Skin epidermis (tissue), 12 donors: ENCODE results near the gene USP6NL.
A peak's percentile ranks its signal among the peaks of the same experiment; 100 is the strongest.

Experiments used
- H3K27ac ChIP-seq, 21 experiments: fragments of 200-600 bp; sonication (generic) in 11 of 21; one replicate each; pipeline ENCODE4 v1.5.0; 2020; ENCODE audit warnings: mild to moderate bottlenecking in 3 of 21, inconsistent platforms in 2 of 21, moderate library complexity in 2 of 21
- H3K4me3 ChIP-seq, 7 experiments: fragments of 200-600 bp; sonication (generic) in 2 of 7; one replicate each; pipeline ENCODE4 v1.5.0; 2020; ENCODE audit warnings: inconsistent platforms in 2 of 7, mild to moderate bottlenecking in 2 of 7, moderate library complexity in 1 of 7

Gene USP6NL

DNA sequence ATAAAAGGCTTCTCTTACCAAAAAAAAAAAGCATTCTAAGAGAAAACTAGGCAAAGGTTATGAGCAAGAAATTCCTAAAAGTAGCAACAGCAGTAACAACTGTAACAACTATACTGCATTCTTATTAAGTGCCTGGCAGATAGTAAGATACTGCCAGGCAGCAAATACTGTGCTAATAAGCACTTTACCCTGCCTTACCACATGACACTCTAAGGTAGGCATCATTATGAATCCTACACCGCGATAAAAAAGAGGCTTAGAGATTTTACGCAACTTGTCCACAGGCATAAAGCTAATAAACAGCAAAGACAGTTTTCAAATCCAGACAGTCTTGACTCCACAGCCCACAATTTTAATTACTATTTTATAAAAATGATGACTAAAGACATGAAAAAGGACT is 83.2 kb downstream of the USP6NL start:
- peak overlapping the region in 2 of 21 experiments; percentile 9 to 15 for H3K27ac ChIP-seq

DNA sequence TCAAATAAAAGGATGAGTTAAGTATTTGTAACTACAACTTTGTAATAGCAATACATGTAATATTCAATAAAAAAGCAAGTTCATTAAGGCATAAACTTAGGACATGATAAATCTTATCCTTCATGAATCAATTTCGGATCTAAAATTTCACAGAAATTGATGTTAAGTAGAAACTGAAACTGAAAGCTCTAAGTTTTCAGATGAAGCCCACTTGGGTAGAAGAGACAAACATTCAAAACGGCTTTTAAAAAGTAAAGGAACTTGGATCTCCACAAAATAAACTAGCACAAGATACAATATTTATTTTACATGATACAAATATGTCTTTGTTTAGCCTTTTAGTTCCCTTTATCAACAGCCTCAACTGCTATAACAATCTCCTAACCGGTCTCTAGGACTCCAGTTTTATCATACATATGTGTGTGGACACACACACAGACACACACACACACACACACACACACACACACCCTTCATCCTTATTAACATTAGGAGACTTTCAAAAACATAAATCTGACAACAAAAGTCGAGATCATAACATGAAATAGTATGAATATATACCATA is 83.7 kb downstream of the USP6NL start:
- Histone ChIP-seq H3K27ac (peak overlapping the region in 1 of 21 experiments; percentile 15), H3K4me3 (no peak overlapping the region)

More for the DNA sequence above, 83.2 kb downstream of the USP6NL start:
- H3K4me3 ChIP-seq = no peak overlapping the region

DNA sequence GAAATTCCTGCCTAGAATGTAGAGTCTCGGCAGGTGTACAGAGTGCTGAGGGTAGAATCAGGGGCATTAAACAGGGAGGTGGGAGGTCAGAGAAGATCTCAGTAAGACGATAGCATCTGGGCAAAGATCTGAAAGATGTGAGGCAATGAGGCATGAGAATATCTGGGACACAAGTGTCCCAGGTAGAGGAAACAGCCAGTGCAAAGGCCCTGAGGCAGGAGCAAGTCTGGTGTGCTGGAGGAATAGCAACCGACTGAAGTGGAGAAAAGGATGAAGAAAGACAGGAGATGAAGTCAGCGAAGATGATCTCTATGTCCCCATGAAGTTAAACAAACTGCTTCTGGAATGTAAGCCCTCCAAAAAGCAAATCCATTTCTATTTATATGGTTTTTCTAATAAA is 84.4 kb downstream of the USP6NL start:
- peak overlapping the region in 1 of 21 experiments; percentile 15 for H3K27ac ChIP-seq
- no peak overlapping the region for H3K4me3 ChIP-seq

DNA sequence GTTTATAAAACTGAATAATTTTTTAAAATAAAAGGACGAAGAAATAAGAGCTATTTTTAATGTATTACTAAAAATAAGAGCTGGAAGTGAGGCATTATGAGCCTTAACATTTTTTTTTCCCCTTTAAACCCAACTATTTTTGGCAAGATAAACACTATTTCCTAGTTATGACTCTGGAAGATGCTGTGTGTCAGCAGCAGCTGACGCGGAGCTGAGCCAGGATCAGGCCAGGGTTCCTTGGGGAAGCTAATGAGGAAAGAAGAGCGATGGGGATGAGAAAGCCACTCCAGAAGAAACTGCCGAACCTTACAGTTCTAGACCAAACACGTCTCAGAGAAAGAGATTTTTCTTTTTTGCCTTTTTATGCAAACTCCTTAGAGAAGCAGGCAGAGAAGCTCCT is 85.9 kb downstream of the USP6NL start:
- Histone ChIP-seq H3K27ac (no peak overlapping the region), H3K4me3 (no peak overlapping the region)

DNA sequence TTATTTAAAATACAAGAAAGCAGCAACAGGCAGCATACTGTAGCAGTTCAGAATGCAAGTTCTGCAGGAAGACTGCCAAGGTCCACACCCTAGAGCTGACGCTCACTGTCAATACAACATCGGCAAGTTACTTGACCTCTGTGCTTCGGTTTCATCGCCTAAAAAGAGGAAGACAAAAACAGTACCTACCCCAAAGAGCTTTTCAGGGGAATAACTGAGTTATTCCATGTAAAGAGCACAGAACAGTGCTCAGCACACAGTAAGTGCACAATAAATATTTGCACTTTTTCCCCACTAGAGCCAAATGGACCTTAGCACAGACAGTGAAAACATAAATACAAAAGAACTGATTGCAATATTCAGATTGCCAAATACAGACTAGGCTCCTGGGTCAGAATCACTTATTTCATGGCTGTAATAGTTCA is 88.6 kb downstream of the USP6NL start:
- Histone ChIP-seq H3K27ac (no peak overlapping the region), H3K4me3 (no peak overlapping the region)

DNA sequence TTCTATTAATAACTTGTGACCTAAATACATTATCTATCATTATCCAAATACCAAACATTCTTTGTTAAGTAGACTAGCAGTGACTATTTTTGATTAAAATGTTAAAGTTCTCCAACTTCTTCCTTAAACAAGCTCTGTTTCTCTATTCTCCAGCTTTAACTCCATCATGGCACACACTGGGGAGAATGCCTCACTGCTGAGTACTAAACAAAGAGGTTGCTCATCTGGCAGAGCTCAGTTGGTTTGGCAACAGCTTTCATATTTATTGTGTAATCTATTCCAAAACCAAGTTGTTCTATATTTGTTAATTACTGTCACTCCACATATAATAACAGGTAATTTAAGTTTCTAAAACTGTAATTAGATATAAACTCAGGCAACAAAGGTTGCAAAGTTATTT is 89.6 kb downstream of the USP6NL start:
- Histone ChIP-seq H3K27ac (no peak overlapping the region), H3K4me3 (no peak overlapping the region)

DNA sequence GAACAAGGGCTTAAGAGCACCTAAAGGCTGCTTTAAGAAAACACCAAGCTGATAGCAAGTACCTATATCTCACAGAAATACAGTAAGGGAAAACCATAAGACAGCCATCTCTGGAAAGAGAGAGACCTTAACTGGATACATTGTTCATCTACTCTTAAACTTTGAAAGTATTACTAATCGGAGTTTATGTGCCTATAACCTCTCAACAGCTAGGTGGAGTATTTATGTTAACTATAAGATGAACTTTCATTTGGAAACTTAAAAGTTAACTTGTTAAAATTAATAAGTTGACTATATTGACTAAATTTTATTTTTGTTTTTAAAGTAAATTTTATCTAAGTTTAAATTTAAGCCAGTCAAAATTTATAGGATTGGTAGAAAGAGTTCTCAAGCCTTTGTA is 90.6 kb downstream of the USP6NL start:
- Histone ChIP-seq H3K4me3 (no peak overlapping the region), H3K27ac (no peak overlapping the region)

DNA sequence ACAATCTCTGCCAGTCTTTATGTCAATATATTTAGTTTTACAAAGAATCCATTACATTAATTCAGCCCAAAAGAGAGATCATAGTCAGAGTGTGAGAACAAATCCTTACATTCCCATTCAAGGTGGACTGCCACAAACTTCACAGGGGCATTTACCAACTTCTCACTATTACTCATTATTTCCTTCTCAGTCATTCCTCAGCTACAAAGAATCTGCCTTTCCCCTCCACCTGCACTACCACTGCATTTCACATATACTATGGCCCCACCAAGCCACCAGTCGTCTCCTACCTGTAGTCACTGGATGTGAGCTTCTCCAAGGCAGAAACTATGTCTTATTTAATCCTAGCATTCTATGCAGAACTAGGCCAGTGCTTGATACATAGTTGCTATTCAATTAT is 94.3 kb downstream of the USP6NL start:
- Histone ChIP-seq H3K4me3 (no peak overlapping the region), H3K27ac (no peak overlapping the region)

DNA sequence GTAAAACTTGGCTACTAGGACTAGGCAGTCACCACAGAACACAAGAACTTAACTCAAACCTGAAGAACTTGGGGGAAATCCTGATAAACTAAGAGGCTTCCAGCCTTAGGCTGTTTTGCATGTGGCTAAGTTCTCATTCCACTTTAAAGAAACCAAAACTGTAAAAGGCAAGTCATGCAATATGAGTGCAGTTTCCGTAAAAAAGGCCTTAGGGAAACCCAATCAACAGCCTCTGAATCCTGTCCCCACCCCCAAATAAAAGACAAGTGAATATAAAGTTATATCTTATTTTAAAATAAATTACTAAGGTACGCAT is 95.1 kb downstream of the USP6NL start:
- Histone ChIP-seq H3K27ac (no peak overlapping the region), H3K4me3 (no peak overlapping the region)

DNA sequence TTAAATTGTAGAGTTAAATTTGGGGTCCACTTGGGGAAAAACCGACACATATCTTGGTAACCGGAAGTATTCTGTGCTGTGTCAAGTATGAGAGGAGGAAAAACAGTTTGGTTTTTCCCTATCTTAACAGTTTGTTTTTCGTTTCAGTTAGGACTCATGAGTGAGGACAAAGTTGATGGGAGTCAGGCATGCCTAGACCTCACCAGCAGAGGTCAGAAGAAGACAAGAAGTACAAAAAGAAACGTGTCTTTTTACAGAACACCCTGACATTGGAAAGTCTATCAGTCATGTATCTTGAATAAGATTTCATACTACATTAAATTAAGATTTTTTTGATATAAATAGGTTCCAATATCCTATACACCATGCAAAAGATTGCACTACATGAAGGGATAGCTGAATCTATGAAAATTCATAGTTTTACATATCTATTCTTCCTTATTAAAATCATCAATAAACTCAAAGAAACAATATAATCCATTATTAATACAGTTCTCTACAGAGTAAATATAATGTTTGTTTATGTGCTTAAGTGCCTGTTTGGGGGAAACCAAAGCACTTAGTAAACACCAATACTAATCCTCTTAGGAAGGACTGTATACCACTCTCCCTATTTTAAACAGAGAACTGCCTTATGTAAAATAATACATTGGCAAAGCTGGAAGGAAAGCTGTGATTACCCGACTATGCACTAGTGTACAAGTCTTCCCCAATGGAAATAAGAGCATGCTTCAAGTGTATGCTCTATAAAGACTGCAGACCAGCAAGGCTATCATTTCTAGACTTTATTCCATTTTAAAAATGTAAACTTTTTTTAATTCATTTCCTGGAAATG is 95.6 kb downstream of the USP6NL start:
- H3K27ac ChIP-seq = no peak overlapping the region
- no peak overlapping the region for H3K4me3 ChIP-seq

DNA sequence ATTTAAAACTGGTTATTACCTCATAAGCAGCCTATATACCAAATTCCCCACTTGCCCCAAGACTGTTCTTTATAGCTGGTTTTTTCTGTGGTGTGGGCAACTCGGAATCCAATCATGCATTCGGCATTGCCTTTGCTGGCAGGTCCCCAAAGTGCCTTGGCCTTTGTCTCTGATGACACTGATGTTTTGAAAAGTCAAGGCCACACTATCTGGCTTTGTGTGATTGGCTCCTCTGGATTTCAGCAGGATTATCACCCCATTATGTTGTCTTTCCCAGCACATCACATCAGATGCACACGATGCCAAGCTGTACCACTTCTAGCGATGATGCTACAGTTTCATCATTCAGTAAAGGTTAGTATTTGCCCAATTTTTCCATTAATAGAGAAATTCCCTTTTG is 97.7 kb downstream of the USP6NL start:
- H3K4me3 ChIP-seq = no peak overlapping the region
- no peak overlapping the region for H3K27ac ChIP-seq

DNA sequence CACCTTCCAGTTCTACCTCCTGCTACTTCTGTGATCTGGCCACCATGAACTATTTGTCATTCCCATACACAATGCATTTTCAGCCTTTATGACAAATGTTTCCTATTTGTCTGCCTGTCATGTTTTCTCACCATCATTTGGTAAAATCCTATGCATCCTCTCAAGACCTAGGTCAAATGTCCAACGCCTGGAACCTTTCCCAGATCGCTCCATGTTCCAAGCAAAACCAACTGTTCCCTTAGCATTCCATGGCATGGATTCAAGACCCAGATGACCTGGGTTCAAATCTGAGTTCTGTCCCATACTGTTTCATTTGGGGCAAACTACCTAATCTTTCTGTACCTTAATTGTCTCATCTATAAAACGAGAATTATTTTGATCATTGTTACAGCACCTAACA is 98.9 kb downstream of the USP6NL start:
- H3K4me3 ChIP-seq = no peak overlapping the region
- no peak overlapping the region for H3K27ac ChIP-seq

DNA sequence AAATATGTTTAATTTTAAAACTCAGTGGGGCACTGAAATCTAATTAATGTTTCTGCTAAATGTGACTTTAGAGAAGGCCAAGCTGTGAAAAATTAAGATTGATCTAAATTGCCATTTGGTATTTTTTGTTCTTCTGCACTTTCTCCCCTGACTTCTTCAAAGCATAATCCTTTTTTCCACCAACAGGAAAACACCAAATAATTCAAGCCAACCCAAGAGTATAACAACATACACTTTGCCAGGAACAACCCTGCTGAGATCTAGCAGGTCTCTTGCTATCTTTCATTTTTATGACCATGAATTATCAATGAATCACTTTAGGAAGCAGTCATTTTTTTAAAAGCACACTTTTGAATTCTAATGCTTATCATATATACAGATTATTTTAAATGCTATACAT is 100.1 kb downstream of the USP6NL start:
- Histone ChIP-seq H3K4me3 (no peak overlapping the region), H3K27ac (no peak overlapping the region)

DNA sequence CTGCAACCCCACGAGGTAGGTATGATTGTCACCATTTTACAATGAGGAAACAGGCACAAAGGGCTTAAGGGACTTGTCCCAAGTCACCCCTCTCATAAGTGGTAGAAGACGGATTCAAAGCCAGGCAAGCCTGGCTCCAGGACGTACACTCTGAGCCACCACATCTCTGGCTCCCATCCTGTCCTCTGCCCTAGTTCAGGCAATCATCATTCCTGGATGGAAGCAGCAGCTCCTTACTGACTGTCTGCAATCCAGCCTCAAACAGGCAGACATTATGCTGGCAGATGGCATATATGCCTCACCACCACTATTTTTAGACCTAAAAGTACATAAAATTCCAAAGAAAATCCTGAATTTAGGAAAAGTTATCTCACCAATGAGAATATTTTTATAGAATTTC is 100.7 kb downstream of the USP6NL start:
- H3K27ac ChIP-seq = no peak overlapping the region
- H3K4me3 ChIP-seq = no peak overlapping the region

DNA sequence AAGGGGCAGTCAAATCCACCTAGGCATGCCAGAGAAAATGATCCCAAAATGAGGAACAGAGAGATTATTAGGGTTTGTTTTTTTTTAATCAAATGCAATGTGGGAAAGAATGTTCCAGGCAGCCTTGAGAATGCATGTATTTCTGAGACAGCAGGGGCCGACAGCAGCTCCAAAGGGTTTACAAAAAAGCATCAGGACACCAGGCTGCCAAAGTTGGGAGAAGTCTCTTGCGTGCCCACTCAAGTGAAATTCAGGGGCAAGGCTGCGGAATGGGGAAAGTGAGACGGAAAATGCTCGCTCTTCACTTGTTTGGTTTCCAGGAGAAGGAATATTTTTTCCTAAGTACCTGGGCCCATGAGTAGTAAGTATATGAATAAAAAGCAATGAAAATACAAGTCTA is 101.2 kb downstream of the USP6NL start:
- Histone ChIP-seq H3K27ac (no peak overlapping the region), H3K4me3 (no peak overlapping the region)

DNA sequence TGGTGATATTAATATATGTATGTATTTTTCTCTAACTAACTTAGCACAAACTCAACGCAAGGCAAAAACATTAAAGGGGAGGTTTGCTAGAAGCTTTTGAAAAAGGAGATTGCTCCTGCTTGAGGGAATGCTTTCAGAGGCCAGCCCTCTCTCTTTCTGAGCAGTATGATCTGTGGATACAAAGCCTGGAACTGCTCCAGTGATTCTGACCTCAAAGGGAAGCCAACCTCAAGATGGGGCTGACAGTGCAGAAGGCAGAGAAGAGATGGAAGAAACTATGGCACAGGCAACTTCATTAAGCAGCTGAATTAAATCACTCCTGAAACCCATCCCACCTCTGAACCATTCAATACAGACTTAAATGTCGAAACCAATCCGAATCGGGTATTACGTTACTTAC is 102.4 kb downstream of the USP6NL start:
- Histone ChIP-seq H3K27ac (no peak overlapping the region), H3K4me3 (no peak overlapping the region)

DNA sequence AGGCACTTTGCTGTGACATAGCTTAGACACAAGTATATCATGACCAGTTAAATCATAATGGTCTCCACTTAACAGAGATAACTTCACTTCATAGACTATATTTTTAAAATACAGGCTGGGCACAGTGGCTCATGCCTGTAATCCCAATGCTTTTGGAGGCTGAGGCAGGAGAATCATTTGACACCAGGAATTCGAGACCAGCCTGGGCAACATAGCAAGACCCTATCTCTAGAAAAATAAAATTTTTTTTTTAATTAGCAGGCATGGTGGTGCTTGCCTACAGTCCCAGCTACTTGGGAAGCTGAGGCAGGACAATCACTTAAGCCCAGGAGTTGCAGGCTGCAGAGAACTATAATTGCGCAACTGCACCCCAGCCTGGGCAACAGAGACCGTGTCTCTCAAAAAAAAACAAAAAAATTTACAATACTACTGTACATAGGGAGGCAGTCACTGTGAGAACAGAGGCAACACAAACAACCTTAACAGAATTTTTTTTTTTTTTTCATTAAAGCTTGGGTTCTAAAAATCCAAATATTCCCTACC is 105.1 kb downstream of the USP6NL start:
- H3K27ac ChIP-seq = no peak overlapping the region
- no peak overlapping the region for H3K4me3 ChIP-seq

DNA sequence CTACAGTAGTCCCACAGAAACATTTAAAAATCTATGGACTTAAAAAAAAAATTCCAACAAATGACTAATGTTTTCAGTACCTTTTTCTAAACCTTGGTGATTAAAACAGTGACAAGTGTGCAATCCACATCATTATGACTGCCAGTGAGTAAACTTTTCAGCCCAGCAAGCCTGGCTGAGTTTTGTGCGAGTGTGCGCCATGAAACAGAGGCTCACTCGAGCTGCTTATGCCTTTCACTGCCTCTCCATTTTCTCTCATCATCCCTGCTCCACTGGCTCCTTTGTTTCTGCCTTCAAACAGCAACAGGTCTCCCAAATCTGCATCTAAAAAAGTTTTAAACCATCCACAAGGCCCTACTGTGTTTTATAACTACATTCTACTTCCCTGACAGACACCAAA is 105.8 kb downstream of the USP6NL start:
- H3K4me3 ChIP-seq = no peak overlapping the region
- no peak overlapping the region for H3K27ac ChIP-seq

DNA sequence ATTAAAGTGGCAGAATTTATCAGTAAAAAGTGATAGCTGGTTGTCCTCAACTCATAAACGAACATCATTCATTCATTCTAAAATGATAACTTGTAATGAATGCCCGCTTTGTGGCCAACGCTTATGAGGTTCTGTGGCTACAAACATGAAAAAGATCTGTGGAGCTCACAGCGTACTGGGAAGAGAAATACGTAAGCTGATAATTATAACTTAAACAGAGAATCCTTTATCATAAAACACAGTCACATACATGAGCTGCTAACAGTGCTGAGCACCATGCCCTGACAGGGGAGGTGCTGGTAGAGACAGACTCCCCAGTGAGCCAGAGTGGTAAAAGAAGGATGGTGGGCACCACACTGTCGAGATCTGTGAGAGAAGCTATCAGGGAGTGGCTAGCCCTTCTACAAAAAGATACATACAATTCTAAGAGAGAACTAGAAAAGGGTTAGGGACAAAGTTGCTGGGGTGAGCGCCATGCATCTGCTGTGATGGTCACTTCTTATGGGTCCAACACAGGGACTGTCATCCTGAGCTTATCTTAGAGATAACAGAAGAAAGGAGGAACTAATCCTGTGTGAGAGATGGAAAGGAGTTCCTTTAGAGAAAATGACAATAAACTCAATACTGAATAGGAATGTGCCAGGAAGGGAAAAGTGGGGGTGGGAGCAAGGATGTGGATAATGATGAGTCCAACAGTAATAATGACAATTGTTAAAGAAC is 106.7 kb downstream of the USP6NL start:
- no peak overlapping the region for H3K4me3 ChIP-seq
- no peak overlapping the region for H3K27ac ChIP-seq

DNA sequence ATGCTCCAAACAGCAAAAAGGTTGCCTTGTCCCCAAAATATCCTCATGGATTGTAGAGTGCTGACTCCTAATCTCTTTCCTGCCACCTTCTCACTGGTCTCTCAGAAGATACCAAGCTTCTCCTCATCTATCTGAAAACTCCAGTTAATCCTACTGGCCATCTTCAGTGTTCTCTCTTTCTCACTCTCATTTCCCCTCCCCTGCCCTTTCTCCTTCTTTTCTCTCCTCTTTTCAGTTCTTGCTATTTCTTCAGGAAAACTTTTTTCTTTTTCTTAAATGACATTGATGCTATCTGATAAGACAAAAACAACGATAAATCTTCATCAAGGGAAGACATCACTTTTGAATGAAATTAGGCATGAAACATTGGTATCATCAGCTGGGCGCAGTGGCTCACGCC is 109.8 kb downstream of the USP6NL start:
- Histone ChIP-seq H3K4me3 (no peak overlapping the region), H3K27ac (no peak overlapping the region)
